ENCODE results near the gene EIF4G3. TPM values are rescaled to one million over a fixed set of nuclear protein-coding genes. Genes with fewer than 3 reads are reported as not detected.

EIF4G3 gene
- total and polyA plus RNA-seq, 2 of the 8 experiments (the other 6 are each of a cell fraction or from before 2014, with no cell fraction given), result 47.5 to 66.6 TPM

DNA sequence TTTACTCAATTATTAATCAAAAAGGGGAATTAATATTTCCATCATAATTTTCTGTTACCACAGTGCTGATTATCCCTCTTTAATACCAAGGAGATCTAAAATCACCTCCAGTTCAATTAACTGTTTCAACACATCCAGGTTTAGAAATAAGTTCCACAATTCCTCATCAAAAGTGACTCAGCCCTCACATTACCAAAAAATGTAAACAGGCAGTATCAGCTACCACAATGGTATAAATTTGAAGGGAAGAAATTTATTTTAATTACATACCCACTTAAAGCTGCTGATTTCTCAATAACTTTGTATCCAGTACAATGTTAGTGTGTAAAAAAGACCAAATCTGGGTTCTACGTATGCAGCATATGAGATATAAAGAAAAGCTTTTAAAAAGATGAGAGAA lies 51.9 kb downstream of the EIF4G3 start:
- ChIA-PET POLR2A (ENCODE audit: partially characterized antibody) (interaction anchor here (2.1 kb wide), 1 partner anchor 11 kb away, joined by 4 read pairs; no protein-coding TSS in a partner anchor), CTCF (ENCODE audit: partially characterized antibody) (no interaction called here)
- H3K27ac ChIP-seq (ENCODE audit: low read depth, low read length), result no peak overlapping the region
- H2BK12ac ChIP-seq (ENCODE audit: low read depth, low read length), result no peak overlapping the region
- no peak overlapping the region for H2BK5ac ChIP-seq (ENCODE audit: low read depth, low read length)
- no peak overlapping the region for H3K23ac ChIP-seq (ENCODE audit: insufficient read length)
- peaks cover 0 to 62% of the 10 kb centered on the region in 2 experiments; a peak in 2 of 4 replicates for H3K79me2 ChIP-seq (ENCODE audit: control insufficient read depth in 1 of 2, insufficient read depth in 2 of 2, low read length in 2 of 2)
- no peaks in the 10 kb centered on the region for H3K27me3 ChIP-seq (replicated peaks in 1 of 4; ENCODE audit: control insufficient read depth in 3 of 4, extremely low read depth in 1 of 4, insufficient read depth in 3 of 4, low read length in 3 of 4)
- H3K4me1 ChIP-seq (replicated peaks in 1 of 4; ENCODE audit: control insufficient read depth in 3 of 4, insufficient read depth in 4 of 4, low read length in 3 of 4), result peaks cover 0 to 2% (median 1%) of the 10 kb centered on the region in 4 experiments; a peak in 2 of 7 replicates
- H3K9ac ChIP-seq (replicated peaks in 1 of 4; ENCODE audit: extremely low read depth in 1 of 4, low read depth in 3 of 4, low read length in 3 of 4), result no peak overlapping the region
- H4K20me1 ChIP-seq (replicated peaks in 1 of 2; ENCODE audit: control insufficient read depth in 1 of 2, insufficient read depth in 2 of 2, low read length in 2 of 2), result peaks cover 6% of the 10 kb centered on the region in 2 experiments
- H2BK120ac ChIP-seq (replicated peaks; ENCODE audit: low read depth, low read length), result no peak overlapping the region
- FAIRE-seq (no peak), DNase-seq (ENCODE audit: low read depth in 1 of 2, low spot score in 2 of 2) (no peak)
- H3K79me1 ChIP-seq (ENCODE audit: low read depth, low read length), result peaks cover 5% of the 10 kb centered on the region
- no peak overlapping the region for H3K4me3 ChIP-seq (ENCODE audit: extremely low read depth in 1 of 4, insufficient read depth in 2 of 4, low read depth in 3 of 4, low read length in 4 of 4)
- no peaks in the 10 kb centered on the region for H3K9me3 ChIP-seq (ENCODE audit: insufficient read depth in 2 of 2, low read depth in 1 of 2, low read length in 1 of 2)
- H3K4me2 ChIP-seq (ENCODE audit: insufficient read depth in 1 of 2, low read depth in 2 of 2, low read length in 2 of 2), result no peak overlapping the region
- no peak overlapping the region for H3K18ac ChIP-seq (ENCODE audit: extremely low read depth, low read length)
- no peak overlapping the region for H2BK15ac ChIP-seq (ENCODE audit: low read length)
- no peak overlapping the region for H4K5ac ChIP-seq (ENCODE audit: insufficient read length, low read depth, low read length)
- no peak overlapping the region for H2BK20ac ChIP-seq (ENCODE audit: low read length)
- H3K14ac ChIP-seq (ENCODE audit: insufficient read length), result no peak overlapping the region
- H4K8ac ChIP-seq (ENCODE audit: extremely low read depth, insufficient read depth, low read length), result no peak overlapping the region
- peaks cover 0 to 2% (median 0%) of the 10 kb centered on the region in 4 experiments; a peak in 1 of 8 replicates for H3K36me3 ChIP-seq (ENCODE audit: control insufficient read depth in 2 of 4, insufficient read depth in 4 of 4, low read length in 3 of 4)
- H4K91ac ChIP-seq (replicated peaks; ENCODE audit: insufficient read length, low read length), result no peak overlapping the region
- H3K56ac ChIP-seq (replicated peaks; ENCODE audit: insufficient read length, low read depth, low read length), result no peak overlapping the region
- no peak overlapping the region for H2AFZ ChIP-seq (ENCODE audit: low read length)
- WGBS, 2 experiments (ENCODE audit: extremely low coverage in 1 of 2, insufficient coverage in 1 of 2, insufficient read length in 1 of 2, insufficient replicate concordance in 2 of 2, low coverage in 1 of 2, low lambda C conversion rate in 2 of 2, missing lambda C conversion rate in 1 of 2), result 93% methylated on average over 1 of the region's 1 CpG; no CpG with 5 or more reads in 1 of the 2 experiments
- no peak overlapping the region for H2AK5ac ChIP-seq (ENCODE audit: low read depth, low read length)
- H3K4ac ChIP-seq (replicated peaks; ENCODE audit: insufficient read length, low read depth, low read length), result no peak overlapping the region
- no peaks in the 10 kb centered on the region for H3K23me2 ChIP-seq (ENCODE audit: low read depth, low read length)
- TF ChIP-seq SP1 (IDR thresholded peaks at IDR 0.05; ENCODE audit: low read depth, low read length) (no peak), SUZ12 (IDR thresholded peaks at IDR 0.05; ENCODE audit: low read length) (no peak), CTBP2 (IDR thresholded peaks at IDR 0.05; ENCODE audit: borderline replicate concordance, insufficient read depth, insufficient read length, low read length) (no peak), ASH2L (IDR thresholded peaks at IDR 0.05; ENCODE audit: low read length) (no peak), POLR2A (IDR thresholded peaks at IDR 0.05; ENCODE audit: control extremely low read depth in 1 of 2, low read depth in 2 of 2, low read length in 2 of 2) (no peak), ZNF274 (IDR thresholded peaks at IDR 0.05; ENCODE audit: borderline replicate concordance, extremely low read depth, low read length) (no peak), TEAD4 (IDR thresholded peaks at IDR 0.05; ENCODE audit: low read depth, low read length) (no peak), EP300 (IDR thresholded peaks at IDR 0.05; ENCODE audit: borderline replicate concordance in 1 of 2, low read depth in 2 of 2, low read length in 2 of 2) (no peak), SP4 (IDR thresholded peaks at IDR 0.05; ENCODE audit: low read length) (no peak)
- TF ChIP-seq, protein P1, sequence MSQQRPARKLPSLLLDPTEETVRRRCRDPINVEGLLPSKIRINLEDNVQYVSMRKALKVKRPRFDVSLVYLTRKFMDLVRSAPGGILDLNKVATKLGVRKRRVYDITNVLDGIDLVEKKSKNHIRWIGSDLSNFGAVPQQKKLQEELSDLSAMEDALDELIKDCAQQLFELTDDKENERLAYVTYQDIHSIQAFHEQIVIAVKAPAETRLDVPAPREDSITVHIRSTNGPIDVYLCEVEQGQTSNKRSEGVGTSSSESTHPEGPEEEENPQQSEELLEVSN (IDR thresholded peaks at IDR 0.05), result no peak
- TF ChIP-seq, protein P2, sequence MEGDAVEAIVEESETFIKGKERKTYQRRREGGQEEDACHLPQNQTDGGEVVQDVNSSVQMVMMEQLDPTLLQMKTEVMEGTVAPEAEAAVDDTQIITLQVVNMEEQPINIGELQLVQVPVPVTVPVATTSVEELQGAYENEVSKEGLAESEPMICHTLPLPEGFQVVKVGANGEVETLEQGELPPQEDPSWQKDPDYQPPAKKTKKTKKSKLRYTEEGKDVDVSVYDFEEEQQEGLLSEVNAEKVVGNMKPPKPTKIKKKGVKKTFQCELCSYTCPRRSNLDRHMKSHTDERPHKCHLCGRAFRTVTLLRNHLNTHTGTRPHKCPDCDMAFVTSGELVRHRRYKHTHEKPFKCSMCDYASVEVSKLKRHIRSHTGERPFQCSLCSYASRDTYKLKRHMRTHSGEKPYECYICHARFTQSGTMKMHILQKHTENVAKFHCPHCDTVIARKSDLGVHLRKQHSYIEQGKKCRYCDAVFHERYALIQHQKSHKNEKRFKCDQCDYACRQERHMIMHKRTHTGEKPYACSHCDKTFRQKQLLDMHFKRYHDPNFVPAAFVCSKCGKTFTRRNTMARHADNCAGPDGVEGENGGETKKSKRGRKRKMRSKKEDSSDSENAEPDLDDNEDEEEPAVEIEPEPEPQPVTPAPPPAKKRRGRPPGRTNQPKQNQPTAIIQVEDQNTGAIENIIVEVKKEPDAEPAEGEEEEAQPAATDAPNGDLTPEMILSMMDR (IDR thresholded peaks at IDR 0.05; ENCODE audit: control extremely low read depth in 1 of 3, insufficient read depth in 1 of 3, low read depth in 1 of 3, low read length in 3 of 3), result no peak
